Heart right ventricle (tissue), 16 donors: Measurements from ENCODE around the gene METAP1D. TPM values are rescaled to one million over a fixed set of nuclear protein-coding genes. Genes with fewer than 3 reads are reported as not detected.

ENCODE experiments used
- ATAC-seq, 8 donors: fragments of 200-7000 bp; cut with Tn5 transposase; one replicate each; pipeline ENCODE4 v1.9.1; 2020; ENCODE audit warnings: mild to moderate bottlenecking in 8 of 8, moderate library complexity in 8 of 8, moderate number of reproducible peaks in 1 of 8
- DNase-seq, 2 donors: peaks; one replicate each; pipeline ENCODE4 v3.0.0-alpha.2; 2020
- H3K27ac ChIP-seq, 10 donors: fragments of 200-600 bp; sonication (generic) in 2 of 10; one replicate each; pipeline versions ENCODE4 v1.5.0 to v1.8.0; 2020 to 2022; ENCODE audit warnings: mild to moderate bottlenecking in 3 of 10
- H3K27me3 ChIP-seq, 7 donors: fragments of 200-600 bp; one replicate each; pipeline ENCODE4 v1.8.0; 2021 to 2022; ENCODE audit warnings: mild to moderate bottlenecking in 2 of 7
- H3K36me3 ChIP-seq, 9 donors: fragments of 200-600 bp; sonication (generic) in 1 of 9; one replicate each; pipeline versions ENCODE4 v1.5.0 to v1.8.0; 2020 to 2022; ENCODE audit warnings: mild to moderate bottlenecking in 2 of 9
- H3K4me1 ChIP-seq, 9 donors: fragments of 200-600 bp; sonication (generic) in 1 of 9; one replicate each; pipeline versions ENCODE4 v1.5.0 to v1.8.0; 2020 to 2022; ENCODE audit warnings: mild to moderate bottlenecking in 4 of 9
- H3K4me3 ChIP-seq, 10 donors: fragments of 200-600 bp; sonication (generic) in 2 of 10; one replicate each; pipeline versions ENCODE4 v1.5.0 to v1.8.0; 2020 to 2022; ENCODE audit warnings: mild to moderate bottlenecking in 7 of 10, moderate library complexity in 2 of 10
- H3K9me3 ChIP-seq, 11 donors: fragments of 200-600 bp in 10 of 11; sonication (generic) in 2 of 11; one replicate each; pipeline versions ENCODE4 v1.5.0 to v1.8.0; 2013 to 2022; ENCODE audit warnings: mild to moderate bottlenecking in 2 of 11, control low read depth in 1 of 11, moderate library complexity in 1 of 11
- CTCF ChIP-seq, 9 donors: fragments of 200-600 bp; sonication (generic) in 2 of 9; IDR thresholded peaks; one replicate each; pipeline versions ENCODE4 v1.5.0 to v1.8.0; 2021 to 2022; ENCODE audit warnings: antibody characterized with exemption in 9 of 9, mild to moderate bottlenecking in 5 of 9, moderate library complexity in 1 of 9
- WGBS, 2 donors: extraction: QIAGEN DNeasy Blood & Tissue Kit; methylation state at CpG; one replicate each; pipeline ENCODE4 v1.1.7; 2013; ENCODE audit warnings: inconsistent platforms in 1 of 2; 5-methylcytosine and 5-hydroxymethylcytosine counted together
- intact Hi-C, 10 donors: fragments of 100-400 bp; cut with DNase I; formaldehyde crosslinking; loops; one replicate each; pipeline versions ENCODE4 v1.11.1 to v1.14.2; 2022
- polyA plus RNA-seq, 2 donors: library from polyadenylated mRNA; stranded (reverse); fragments of 200-250 nt; gene quantifications; one replicate each; pipeline ENCODE4 v1.2.3, GENCODE V29; 2013
- total RNA-seq, 10 donors: library from RNA; stranded (reverse); fragmentation: NEBNext Ultra II Directional in 3 of 10; extraction: Animal tissue kit (Norgen Biotek cat#: 25700) in 3 of 10; gene quantifications; one replicate each; pipeline versions ENCODE4 v1.2.1 to v1.2.4, GENCODE V29; 2021 to 2023
- donor health status: Arrhythmogenic right ventricular cardiomyopathy.
- donor health status: ischemic (EF 13 %, LVEDD 7.1; RV severe dilation, severe dysfunction).
- donor health status: healthy with polysubstance abuse.
- donor health status: DM: no; HTN: yes; CAD: no.
- donor health status: DM: no; HTN: no; CAD: no.
- donor health status: ischemic (EF 25% LVEDD 6.9; RV normal size, moderate dysfunction).
- donor health status: ischemic (EF 25% LVEDD 5.7; RV mildly dilated, moderate dysfunction).
- donor health status: healthy.
- donor health status: DM: yes; HTN: yes; CAD: no.
- donor health status: Ischemic cardiomyopathy.
- donor health status: ischemic (EF 35%, LVEDD 5.7; RV mildly dilated, moderate dysfunction).
- donor health status: nonischemic (EF 11% LVEDD 7.7; RV severe dilation, severe dysfunction).
- donor health status: DM: yes; HTN: yes; CAD: no.
- donor health status: PGD.
- donor health status: ischemic (EF 29% LVEDD 5.4; RV normal size, mild dysfunction).
- donor health status: nonischemic (EF 23%, LVEDD 6.1; RV moderate dilation, normal function).

The METAP1D gene
- total and polyA plus RNA-seq, 12 donors: 3.4 to 8.3 (median 6.1) TPM

GRCh38 chr2:172093416-172094293 lies 93.9 kb downstream of the METAP1D start:
- no peak overlapping the region for H3K27ac ChIP-seq
- no peak for DNase-seq
- ATAC-seq: no peak
- no peak for TF ChIP-seq CTCF (IDR thresholded peaks at IDR 0.05)
- H3K36me3 ChIP-seq: no peaks in the 10 kb centered on the region
- peaks cover 18 to 50% (median 37%) of the 10 kb centered on the region in 9 donors for H3K4me1 ChIP-seq
- intact Hi-C loops: no loop called here
- 12 to 15% methylated on average over 18 of the region's 18 CpGs for WGBS, 2 donors
- peak overlapping the region in 1 of 10 donors; percentile 1 for H3K4me3 ChIP-seq
- H3K27me3 ChIP-seq: peaks cover 95 to 100% (median 100%) of the 10 kb centered on the region in 7 donors
- H3K9me3 ChIP-seq: no peaks in the 10 kb centered on the region

- 2 to 3% methylated on average over 63 to 66 of the region's 66 CpGs for WGBS, 2 donors
- Histone ChIP-seq H3K27me3 (peaks cover 95 to 100% (median 100%) of the 10 kb centered on the region in 7 donors), H3K4me3 (peak overlapping the region; percentile 1 to 53 (median 40)), H3K36me3 (no peaks in the 10 kb centered on the region), H3K9me3 (no peaks in the 10 kb centered on the region), H3K4me1 (peaks cover 18 to 56% (median 45%) of the 10 kb centered on the region in 9 donors), H3K27ac (no peak overlapping the region)
- ATAC-seq (peak in 4 of 8 donors; percentile 4 to 24 (median 14)), DNase-seq (peak in 1 of 2 donors; percentile 13)
- intact Hi-C loops: no loop called here
- TF ChIP-seq CTCF (IDR thresholded peaks at IDR 0.05): no peak
Measured at GRCh38 chr2:172094294-172095145, 94.8 kb downstream of the METAP1D start.

GRCh38 chr2:172095146-172095904 lies 95.6 kb downstream of the METAP1D start:
- Histone ChIP-seq H3K36me3 (no peaks in the 10 kb centered on the region), H3K27me3 (peaks cover 95 to 100% (median 100%) of the 10 kb centered on the region in 7 donors), H3K9me3 (no peaks in the 10 kb centered on the region), H3K4me3 (peak overlapping the region in 9 of 10 donors; percentile 20 to 53 (median 44)), H3K27ac (no peak overlapping the region), H3K4me1 (peaks cover 25 to 64% (median 53%) of the 10 kb centered on the region in 9 donors)
- intact Hi-C loops: no loop called here
- WGBS, 2 donors: 2% methylated on average over 51 of the region's 51 CpGs
- DNase-seq: peak in 1 of 2 donors; percentile 36
- ATAC-seq: peak in 7 of 8 donors; percentile 26 to 48 (median 40)
- no peak for TF ChIP-seq CTCF (IDR thresholded peaks at IDR 0.05)
